SK-N-SH (cell line): ENCODE results near the gene KIF12. TPM values are rescaled to one million over a fixed set of nuclear protein-coding genes. Genes with fewer than 3 reads are reported as not detected.

Experiments used
- CTCF ChIA-PET: fragments of 300-600, 350-600 bp; formaldehyde crosslinking; extraction: SDS; loops from one replicate; lab custom pipeline; 2021; lab: Yijun Ruan, JAX
- POLR2A ChIA-PET: fragments of 350-600 bp; sonication (Branson Sonifier 250); formaldehyde crosslinking; extraction: SDS; loops from one replicate; lab custom pipeline; 2020; ENCODE audit warnings: antibody characterized with exemption, inconsistent platforms; lab: Yijun Ruan, JAX
- DNase-seq: peaks from one replicate; pipeline ENCODE4 v3.0.0; 2012
- H2AFZ ChIP-seq: fragments of 200-600 bp; sonication (generic); 2 replicates; pipeline ENCODE4 v1.8.1; 2016; ENCODE audit warnings: antibody characterized with exemption, mild to moderate bottlenecking, low read depth
- H3F3A ChIP-seq: fragments of 200-600 bp; sonication (generic); replicated peaks from 2 replicates; pipeline ENCODE3; 2016; ENCODE audit warnings: antibody characterized with exemption, mild to moderate bottlenecking; ENCODE audit not compliant: insufficient read depth
- H3K27ac ChIP-seq, 2 experiments: fragments of 200-500 bp in 1 of 2; fragments of 200-600 bp in 1 of 2; sonication (Bioruptor generic) in 1 of 2; sonication (generic), shearing (Covaris generic) in 1 of 2; 2 replicates each; pipeline versions ENCODE4 v1.5.1 to v1.6.1; 2014 to 2016; ENCODE audit warnings: low read depth in 2 of 2, inconsistent platforms in 1 of 2, low read length in 1 of 2, mild to moderate bottlenecking in 1 of 2, mixed read lengths in 1 of 2
- H3K27me3 ChIP-seq: fragments of 200-600 bp; sonication (generic), shearing (Covaris generic); 2 replicates; pipeline ENCODE4 v1.6.1; 2016; ENCODE audit warnings: mixed run types; ENCODE audit not compliant: insufficient read depth
- H3K36me3 ChIP-seq, 2 experiments: fragments of 200-500 bp in 1 of 2; fragments of 200-600 bp in 1 of 2; sonication (Bioruptor generic) in 1 of 2; sonication (generic) in 1 of 2; replicated peaks in 1 of 2; 2 replicates each; pipeline versions ENCODE3 to v1.5.1; 2014 to 2016; ENCODE audit warnings: low read length in 1 of 2, mild to moderate bottlenecking in 1 of 2; ENCODE audit not compliant: insufficient read depth in 2 of 2, control insufficient read depth in 1 of 2
- H3K4me1 ChIP-seq, 2 experiments: fragments of 200-500 bp in 1 of 2; fragments of 200-600 bp in 1 of 2; sonication (Bioruptor generic) in 1 of 2; sonication (generic), shearing (Covaris generic) in 1 of 2; 2 replicates each; pipeline versions ENCODE4 v1.5.1 to v1.6.1; 2014 to 2016; ENCODE audit warnings: low read depth in 1 of 2, low read length in 1 of 2, mixed run types in 1 of 2; ENCODE audit not compliant: insufficient read depth in 2 of 2, control insufficient read depth in 1 of 2
- H3K4me2 ChIP-seq: fragments of 200-600 bp; sonication (generic), shearing (Covaris generic); 2 replicates; pipeline ENCODE4 v1.6.1; 2017; ENCODE audit warnings: mixed run types
- H3K4me3 ChIP-seq, 2 experiments: fragments of 200-500 bp in 1 of 2; fragments of 200-600 bp in 1 of 2; sonication (Bioruptor generic) in 1 of 2; sonication (generic), shearing (Covaris generic) in 1 of 2; 2 replicates each; pipeline versions ENCODE4 v1.5.1 to v1.8.1; 2014 to 2016; ENCODE audit warnings: low read depth in 2 of 2, inconsistent platforms in 1 of 2, low read length in 1 of 2, mild to moderate bottlenecking in 1 of 2, mixed read lengths in 1 of 2, moderate library complexity in 1 of 2
- H3K79me2 ChIP-seq: fragments of 200-600 bp; sonication (generic); 2 replicates; pipeline ENCODE4 v1.8.1; 2017; ENCODE audit warnings: mild to moderate bottlenecking; ENCODE audit not compliant: insufficient read depth
- H3K9ac ChIP-seq: fragments of 200-600 bp; sonication (generic); 2 replicates; pipeline ENCODE4 v1.6.1; 2017; ENCODE audit warnings: mixed run types
- H3K9me2 ChIP-seq: fragments of 200-600 bp; sonication (generic); 2 replicates; pipeline ENCODE4 v1.6.1; 2017; ENCODE audit warnings: mixed run types
- H3K9me3 ChIP-seq: fragments of 200-600 bp; sonication (generic); 2 replicates; pipeline ENCODE4 v1.6.1; 2017; ENCODE audit warnings: mixed run types, mild to moderate bottlenecking, moderate library complexity
- H4K20me1 ChIP-seq: fragments of 200-600 bp; sonication (generic); 2 replicates; pipeline ENCODE4 v1.6.1; 2017; ENCODE audit warnings: mild to moderate bottlenecking, mixed run types; ENCODE audit not compliant: insufficient read depth
- CTCF ChIP-seq: fragments of 200-600 bp; sonication (generic); IDR thresholded peaks from 2 replicates; pipeline ENCODE4 v1.6.1; 2017; ENCODE audit warnings: antibody characterized with exemption, mild to moderate bottlenecking, moderate library complexity
- ELF1 ChIP-seq: IDR thresholded peaks from 2 replicates; pipeline ENCODE4 v1.4.0; 2012
- EP300 ChIP-seq, 2 experiments: IDR thresholded peaks; 2 replicates each; pipeline versions ENCODE4 v1.4.0 to v1.6.1; 2012; ENCODE audit warnings: borderline replicate concordance in 1 of 2, low read depth in 1 of 2, low read length in 1 of 2
- EZH2phosphoT487 ChIP-seq: fragments of 200-600 bp; sonication (generic); IDR thresholded peaks from 2 replicates; pipeline ENCODE4 v1.6.1; 2017; ENCODE audit warnings: low read depth, mixed run types, mild to moderate bottlenecking, antibody characterized with exemption, moderate library complexity, borderline replicate concordance
- FOXM1 ChIP-seq: IDR thresholded peaks from 2 replicates; pipeline ENCODE4 v1.4.0; 2012; ENCODE audit warnings: low read depth, mild to moderate bottlenecking
- GABPA ChIP-seq: IDR thresholded peaks from 2 replicates; pipeline ENCODE4 v1.4.0; 2012; ENCODE audit warnings: low read depth, mild to moderate bottlenecking
- GATA2 ChIP-seq: sonication (generic); formaldehyde crosslinking; IDR thresholded peaks from 2 replicates; pipeline ENCODE4 v1.5.0; 2020; ENCODE audit warnings: mild to moderate bottlenecking, missing genetic modification reagents
- MEF2A ChIP-seq: IDR thresholded peaks from 2 replicates; pipeline ENCODE4 v1.4.0; 2012; ENCODE audit warnings: low read depth, borderline replicate concordance
- MXI1 ChIP-seq: IDR thresholded peaks from 2 replicates; pipeline ENCODE4 v1.6.1; 2012; ENCODE audit warnings: mild to moderate bottlenecking, low read depth, low read length, improper control_type of control experiment
- NRF1 ChIP-seq: IDR thresholded peaks from 2 replicates; pipeline ENCODE4 v1.6.1; 2012; ENCODE audit warnings: low read depth, mild to moderate bottlenecking, low read length
- REST ChIP-seq: IDR thresholded peaks from 2 replicates; pipeline ENCODE4 v1.6.1; 2012; ENCODE audit warnings: mild to moderate bottlenecking, low read depth, low read length, moderate library complexity
- RFX5 ChIP-seq: IDR thresholded peaks from 2 replicates; pipeline ENCODE4 v1.6.1; 2012; ENCODE audit warnings: mild to moderate bottlenecking, improper control_type of control experiment, low read length
- RXRA ChIP-seq: IDR thresholded peaks from 2 replicates; pipeline ENCODE4 v1.4.0; 2012; ENCODE audit warnings: low read depth, mild to moderate bottlenecking, borderline replicate concordance
- SMC3 ChIP-seq: IDR thresholded peaks from 2 replicates; pipeline ENCODE4 v1.6.1; 2012; ENCODE audit warnings: low read depth, low read length, improper control_type of control experiment
- TAF1 ChIP-seq: IDR thresholded peaks from 2 replicates; pipeline ENCODE4 v1.6.1; 2012; ENCODE audit warnings: low read depth, mild to moderate bottlenecking, low read length, moderate library complexity, borderline replicate concordance
- TCF12 ChIP-seq: IDR thresholded peaks from 2 replicates; pipeline ENCODE4 v1.4.0; 2012
- YY1 ChIP-seq: IDR thresholded peaks from 2 replicates; pipeline ENCODE4 v1.4.0; 2012; ENCODE audit warnings: low read depth, mild to moderate bottlenecking
- WGBS: methylation state at CpG from one replicate; pipeline ENCODE4 v1.1.6; 2017; ENCODE audit warnings: low lambda C conversion rate; 5-methylcytosine and 5-hydroxymethylcytosine counted together
- polyA plus RNA-seq, 3 experiments: library from polyadenylated mRNA; depleted of rRNA; stranded (reverse); fragments of >200 nt; gene quantifications; 2 replicates each; pipeline ENCODE4 v1.2.3, GENCODE V29; 2012
- TF ChIP-seq, protein P1 (sequence below): IDR thresholded peaks from 2 replicates; pipeline ENCODE4 v1.4.0; 2012; ENCODE audit warnings: low read depth, borderline replicate concordance
- TF ChIP-seq, protein P2 (sequence below): IDR thresholded peaks from 2 replicates; pipeline ENCODE4 v1.4.0; 2012; ENCODE audit warnings: low read depth, borderline replicate concordance

The KIF12 gene
- polyA plus RNA-seq, 1 of the 3 experiments (the other 2 are of a cell fraction) = 0.35 TPM

DNA sequence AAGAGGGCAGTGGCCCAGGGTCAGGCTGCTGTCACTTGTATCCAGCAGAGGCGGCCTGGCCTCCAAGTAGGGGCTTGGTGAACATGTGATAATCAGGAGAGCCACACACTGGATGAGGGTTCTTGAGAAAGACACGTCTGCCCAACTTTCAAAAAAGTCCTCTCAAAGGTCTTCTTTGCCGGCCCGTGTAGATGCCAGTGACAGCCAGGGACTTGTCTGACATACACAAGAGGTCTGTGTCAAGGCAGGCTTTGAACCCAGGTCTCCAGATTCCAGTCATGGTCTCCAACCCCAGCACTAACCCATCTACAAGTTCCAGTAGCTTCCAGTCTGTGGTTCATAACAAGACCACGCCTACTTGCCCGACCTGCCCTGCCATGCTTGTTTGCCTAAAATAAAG, 13.1 kb downstream of the KIF12 start:
- no peaks in the 10 kb centered on the region for H3F3A ChIP-seq
- H3K9ac ChIP-seq = no peak overlapping the region
- no peaks in the 10 kb centered on the region for H3K4me1 ChIP-seq
- POLR2A ChIA-PET = no interaction called here
- no peaks in the 10 kb centered on the region for H3K79me2 ChIP-seq
- no peak for TF ChIP-seq RFX5
- TF ChIP-seq TAF1 = no peak
- no peak for TF ChIP-seq MXI1
- no peak for TF ChIP-seq EP300 (IDR thresholded peaks at IDR 0.05; ENCODE audit: borderline replicate concordance in 1 of 2, low read depth in 1 of 2, low read length in 1 of 2)
- TF ChIP-seq GATA2 (CRISPR knock-in tag) = no peak
- no peak for TF ChIP-seq EZH2phosphoT487
- no peak for TF ChIP-seq ELF1
- TF ChIP-seq YY1 = no peak
- TF ChIP-seq FOXM1 = no peak
- no peak for TF ChIP-seq TCF12
- TF ChIP-seq, protein P1, sequence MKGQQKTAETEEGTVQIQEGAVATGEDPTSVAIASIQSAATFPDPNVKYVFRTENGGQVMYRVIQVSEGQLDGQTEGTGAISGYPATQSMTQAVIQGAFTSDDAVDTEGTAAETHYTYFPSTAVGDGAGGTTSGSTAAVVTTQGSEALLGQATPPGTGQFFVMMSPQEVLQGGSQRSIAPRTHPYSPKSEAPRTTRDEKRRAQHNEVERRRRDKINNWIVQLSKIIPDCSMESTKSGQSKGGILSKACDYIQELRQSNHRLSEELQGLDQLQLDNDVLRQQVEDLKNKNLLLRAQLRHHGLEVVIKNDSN = no peak
- no peak for TF ChIP-seq SMC3
- no peak for TF ChIP-seq RXRA
- TF ChIP-seq GABPA = no peak
- no peak for TF ChIP-seq REST
- TF ChIP-seq MEF2A = no peak
- TF ChIP-seq CTCF = no peak
- TF ChIP-seq NRF1 = no peak
- TF ChIP-seq, protein P2, sequence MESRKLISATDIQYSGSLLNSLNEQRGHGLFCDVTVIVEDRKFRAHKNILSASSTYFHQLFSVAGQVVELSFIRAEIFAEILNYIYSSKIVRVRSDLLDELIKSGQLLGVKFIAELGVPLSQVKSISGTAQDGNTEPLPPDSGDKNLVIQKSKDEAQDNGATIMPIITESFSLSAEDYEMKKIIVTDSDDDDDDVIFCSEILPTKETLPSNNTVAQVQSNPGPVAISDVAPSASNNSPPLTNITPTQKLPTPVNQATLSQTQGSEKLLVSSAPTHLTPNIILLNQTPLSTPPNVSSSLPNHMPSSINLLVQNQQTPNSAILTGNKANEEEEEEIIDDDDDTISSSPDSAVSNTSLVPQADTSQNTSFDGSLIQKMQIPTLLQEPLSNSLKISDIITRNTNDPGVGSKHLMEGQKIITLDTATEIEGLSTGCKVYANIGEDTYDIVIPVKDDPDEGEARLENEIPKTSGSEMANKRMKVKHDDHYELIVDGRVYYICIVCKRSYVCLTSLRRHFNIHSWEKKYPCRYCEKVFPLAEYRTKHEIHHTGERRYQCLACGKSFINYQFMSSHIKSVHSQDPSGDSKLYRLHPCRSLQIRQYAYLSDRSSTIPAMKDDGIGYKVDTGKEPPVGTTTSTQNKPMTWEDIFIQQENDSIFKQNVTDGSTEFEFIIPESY = no peak
- TF ChIP-seq, all 33 proteins: peak for 0
- no peak overlapping the region for H3K4me3 ChIP-seq
- CTCF ChIA-PET = interaction anchor here (1.3 to 5.7 kb wide), 3 partner anchors 22 to 206 kb away, joined by 5 to 133 read pairs (median 59); partner anchors contain the start of gene COL27A1
- H3K27me3 ChIP-seq = no peaks in the 10 kb centered on the region; the same call in 1 of the 2 replicates
- WGBS = 63% methylated on average over 6 of the region's 6 CpGs
- H2AFZ ChIP-seq = no peak overlapping the region
- DNase-seq = no peak
- no peaks in the 10 kb centered on the region for H3K9me3 ChIP-seq
- no peak overlapping the region for H3K27ac ChIP-seq
- H4K20me1 ChIP-seq = no peaks in the 10 kb centered on the region
- no peak overlapping the region for H3K4me2 ChIP-seq
- H3K36me3 ChIP-seq = no peaks in the 10 kb centered on the region
- H3K9me2 ChIP-seq = no peaks in the 10 kb centered on the region
